NB4 (cell line): ENCODE results near the gene ZSWIM8.
"Not testable (repeated sequence)": the region's sequence is repeated elsewhere in the genome, so short reads cannot be mapped to it uniquely, and the experiment has no call there.

Source experiments
- DNase-seq: peaks from one replicate; pipeline ENCODE4 v3.0.0; 2010; ENCODE audit warnings: low read depth
- H3K4me3 ChIP-seq: one replicate; pipeline ENCODE4 v1.5.1; 2011; ENCODE audit warnings: mild to moderate bottlenecking, low read depth, low read length, moderate library complexity
- CTCF ChIP-seq: IDR thresholded peaks from one replicate; pipeline ENCODE4 v1.5.1; 2012; ENCODE audit warnings: low read depth, low read length
- MAX ChIP-seq: IDR thresholded peaks from 2 replicates; pipeline ENCODE4 v1.6.1; 2011; ENCODE audit warnings: low read depth, low read length
- MYC ChIP-seq: IDR thresholded peaks from 2 replicates; pipeline ENCODE4 v1.6.1; 2011; ENCODE audit warnings: low read depth, low read length
- POLR2A ChIP-seq: IDR thresholded peaks from 2 replicates; pipeline ENCODE4 v1.6.1; 2011; ENCODE audit warnings: mild to moderate bottlenecking; ENCODE audit not compliant: insufficient read length; ENCODE audit errors: extremely low read depth

The ZSWIM8 gene

GRCh38 chr10:73791871-73792400 is 6.5 kb downstream of the ZSWIM8 start:
- no peak for TF ChIP-seq MYC
- no peak for TF ChIP-seq CTCF
- TF ChIP-seq POLR2A, result no peak
- no peak for TF ChIP-seq MAX
- no peak overlapping the region for H3K4me3 ChIP-seq
- DNase-seq, result no peak

GRCh38 chr10:73793456-73793855 is 8.1 kb downstream of the ZSWIM8 start:
- no peak for TF ChIP-seq MAX
- H3K4me3 ChIP-seq, result no peak overlapping the region
- no peak for DNase-seq

GRCh38 chr10:73795491-73795890 is 10.1 kb downstream of the ZSWIM8 start:
- not testable (repeated sequence) for DNase-seq, H3K4me3 ChIP-seq

- DNase-seq, H3K4me3 ChIP-seq: not testable (repeated sequence)
Measured at GRCh38 chr10:73796035-73796434, 10.6 kb downstream of the ZSWIM8 start.

GRCh38 chr10:73796766-73797165 is 11.4 kb downstream of the ZSWIM8 start:
- DNase-seq, result no peak
- TF ChIP-seq MYC (no peak), POLR2A (no peak), MAX (no peak), CTCF (no peak)
- H3K4me3 ChIP-seq, result no peak overlapping the region

- TF ChIP-seq CTCF (no peak), POLR2A (no peak), MAX (no peak), MYC (no peak)
- H3K4me3 ChIP-seq, result no peak overlapping the region
- DNase-seq, result no peak
Measured at GRCh38 chr10:73797324-73798025, 12.1 kb downstream of the ZSWIM8 start.

- no peak for TF ChIP-seq CTCF
- no peak for TF ChIP-seq MYC
- TF ChIP-seq MAX, result no peak
- no peak for TF ChIP-seq POLR2A
- no peak for DNase-seq
- no peak overlapping the region for H3K4me3 ChIP-seq
Measured at GRCh38 chr10:73798087-73798486, 12.7 kb downstream of the ZSWIM8 start.
